ENCODE measurements around the gene ANKRD11. TPM values are rescaled to one million over a fixed set of nuclear protein-coding genes. Genes with fewer than 3 reads are reported as not detected.

The ANKRD11 gene
- polyA plus RNA-seq, 3 donors, result 3.2 to 62.4 (median 5.4) TPM

GRCh38 chr16:89402962-89403361 is 87.4 kb downstream of the ANKRD11 start:
- peak in 1 of 3 donors; percentile 40 for DNase-seq
- Mint-ChIP-seq H3K4me3 (no peak overlapping the region), H3K27me3 (ENCODE audit: low read depth in 3 of 3) (no peaks in the 10 kb centered on the region), H3K4me1 (peaks cover 39% of the 10 kb centered on the region), H3K9me3 (peaks cover 0 to 3% (median 0%) of the 10 kb centered on the region in 7 donors), H3K36me3 (peaks cover 13 to 31% of the 10 kb centered on the region in 2 donors), H3K27ac (peak overlapping the region in 5 of 7 donors; percentile 41 to 89 (median 66))
- Histone ChIP-seq H3K4me3 (replicated peaks in 1 of 3; ENCODE audit: low read depth in 2 of 3, low read length in 3 of 3) (no peak overlapping the region), H3K36me3 (replicated peaks in 1 of 2; ENCODE audit: control insufficient read depth in 1 of 2, insufficient read depth in 2 of 2, low read length in 2 of 2) (peaks cover 3 to 13% of the 10 kb centered on the region in 2 donors), H2AFZ (ENCODE audit: insufficient read depth, low read depth, low read length, poor library complexity, severe bottlenecking) (no peak overlapping the region), H3K4me2 (replicated peaks; ENCODE audit: extremely low read depth, low read length, poor library complexity, severe bottlenecking) (no peak overlapping the region), H3K27ac (ENCODE audit: low read depth in 1 of 2, low read length in 2 of 2) (peak overlapping the region in 1 of 2 donors; percentile 64), H3K9me3 (replicated peaks in 1 of 2; ENCODE audit: control insufficient read depth in 1 of 2, insufficient read depth in 1 of 2, low read length in 2 of 2) (no peaks in the 10 kb centered on the region), H3K4me1 (ENCODE audit: control insufficient read depth in 1 of 2, insufficient read depth in 2 of 2, low read length in 2 of 2) (peaks cover 14 to 18% of the 10 kb centered on the region in 2 donors), H4K20me1 (ENCODE audit: insufficient read depth, low read length) (peaks cover 95% of the 10 kb centered on the region), H3K27me3 (ENCODE audit: control insufficient read depth in 2 of 2, insufficient read depth in 2 of 2, low read length in 2 of 2) (no peaks in the 10 kb centered on the region), H3K79me2 (ENCODE audit: insufficient read depth, low read length) (peaks cover 94% of the 10 kb centered on the region), H3K9ac (ENCODE audit: insufficient read depth, low read length, poor library complexity, severe bottlenecking) (no peak overlapping the region)
- intact Hi-C loops (cut with micrococcal nuclease), result no loop called here
- no peak for TF ChIP-seq CTCF (IDR thresholded peaks at IDR 0.05)
- 55% methylated on average over 15 of the region's 17 CpGs for WGBS (ENCODE audit: insufficient coverage)

GRCh38 chr16:89401641-89402445 is 88.5 kb downstream of the ANKRD11 start:
- Mint-ChIP-seq H3K4me3 (no peak overlapping the region), H3K36me3 (peaks cover 13 to 42% of the 10 kb centered on the region in 2 donors), H3K27ac (peak overlapping the region in 3 of 7 donors; percentile 30 to 75 (median 31)), H3K27me3 (ENCODE audit: low read depth in 3 of 3) (no peaks in the 10 kb centered on the region), H3K9me3 (no peaks in the 10 kb centered on the region), H3K4me1 (peaks cover 28% of the 10 kb centered on the region)
- 98% methylated on average over 9 of the region's 27 CpGs for WGBS (ENCODE audit: insufficient coverage)
- no peaks in the 10 kb centered on the region for H3K9me3 ChIP-seq (replicated peaks in 1 of 2; ENCODE audit: control insufficient read depth in 1 of 2, insufficient read depth in 1 of 2, low read length in 2 of 2)
- H2AFZ ChIP-seq (ENCODE audit: insufficient read depth, low read depth, low read length, poor library complexity, severe bottlenecking), result no peak overlapping the region
- TF ChIP-seq CTCF (IDR thresholded peaks at IDR 0.05), result no peak
- DNase-seq, result no peak
- H3K27me3 ChIP-seq (ENCODE audit: control insufficient read depth in 2 of 2, insufficient read depth in 2 of 2, low read length in 2 of 2), result no peaks in the 10 kb centered on the region
- intact Hi-C loops (cut with micrococcal nuclease), result no loop called here
- peaks cover 94% of the 10 kb centered on the region for H3K79me2 ChIP-seq (ENCODE audit: insufficient read depth, low read length)
- H3K4me3 ChIP-seq (replicated peaks in 1 of 3; ENCODE audit: low read depth in 2 of 3, low read length in 3 of 3), result no peak overlapping the region
- no peak overlapping the region for H3K4me2 ChIP-seq (replicated peaks; ENCODE audit: extremely low read depth, low read length, poor library complexity, severe bottlenecking)
- H3K27ac ChIP-seq (ENCODE audit: low read depth in 1 of 2, low read length in 2 of 2), result peak overlapping the region in 1 of 2 donors; percentile 3
- peaks cover 2 to 7% of the 10 kb centered on the region in 2 donors for H3K4me1 ChIP-seq (ENCODE audit: control insufficient read depth in 1 of 2, insufficient read depth in 2 of 2, low read length in 2 of 2)
- no peak overlapping the region for H3K9ac ChIP-seq (ENCODE audit: insufficient read depth, low read length, poor library complexity, severe bottlenecking)
- H3K36me3 ChIP-seq (replicated peaks in 1 of 2; ENCODE audit: control insufficient read depth in 1 of 2, insufficient read depth in 2 of 2, low read length in 2 of 2), result peaks cover 13 to 24% of the 10 kb centered on the region in 2 donors
- peaks cover 95% of the 10 kb centered on the region for H4K20me1 ChIP-seq (ENCODE audit: insufficient read depth, low read length)

All from CD14-positive monocyte (primary cell).